ENCODE data around the gene BLID.

Gene BLID

DNA sequence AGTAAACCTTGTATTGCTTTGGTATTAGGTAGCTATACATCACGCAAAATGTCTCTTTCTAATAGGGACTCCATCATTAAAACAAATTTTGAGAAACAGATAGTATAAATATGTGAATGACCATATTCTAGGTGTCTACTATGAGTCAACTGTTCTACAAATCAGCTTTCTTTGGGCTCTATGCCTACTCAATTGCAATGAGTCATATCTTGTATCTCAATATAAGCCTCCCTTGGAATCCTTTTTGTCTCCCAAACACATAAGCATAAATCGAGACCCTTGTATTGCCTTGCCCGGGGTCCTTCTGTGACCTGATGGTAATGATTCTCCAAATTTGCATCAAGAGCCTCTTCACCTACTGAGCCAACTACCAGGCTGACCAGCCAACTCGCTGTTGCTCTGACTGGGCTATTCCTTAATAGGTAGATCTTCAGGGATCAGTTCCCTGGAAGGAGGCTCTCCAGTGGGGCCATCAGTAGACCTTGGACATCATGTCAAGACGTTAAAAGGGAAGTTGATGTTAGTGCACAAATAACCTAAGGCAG, 22.2 kb downstream of the BLID start:
- DNase-seq: no peak
- intact Hi-C loops (cut with DNase I): no loop called here

- DNase-seq: no peak
- intact Hi-C loops (cut with DNase I): no loop called here
Measured at GRCh38 chr11:122091835-122092234, 24.2 kb downstream of the BLID start.

DNA sequence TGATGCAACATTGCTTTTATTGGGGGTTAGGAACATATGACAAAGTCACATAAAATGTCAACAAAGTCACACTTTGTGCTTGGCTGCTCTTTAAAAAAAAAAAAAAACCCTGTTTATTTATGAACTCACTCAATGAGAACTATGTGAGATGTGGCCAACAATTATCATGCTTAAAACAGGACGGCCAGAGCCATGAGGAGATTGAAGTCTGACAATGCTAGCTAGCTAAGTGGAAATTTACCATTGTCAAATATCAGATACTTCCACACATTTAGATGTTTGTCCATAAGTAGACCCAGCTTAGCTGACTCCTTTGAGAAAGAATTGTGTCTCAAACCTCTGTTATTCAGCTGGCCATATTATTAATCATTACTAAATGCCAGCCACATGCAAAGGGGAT, 26.9 kb downstream of the BLID start:
- DNase-seq: no peak
- intact Hi-C loops (cut with DNase I): no loop called here

DNA sequence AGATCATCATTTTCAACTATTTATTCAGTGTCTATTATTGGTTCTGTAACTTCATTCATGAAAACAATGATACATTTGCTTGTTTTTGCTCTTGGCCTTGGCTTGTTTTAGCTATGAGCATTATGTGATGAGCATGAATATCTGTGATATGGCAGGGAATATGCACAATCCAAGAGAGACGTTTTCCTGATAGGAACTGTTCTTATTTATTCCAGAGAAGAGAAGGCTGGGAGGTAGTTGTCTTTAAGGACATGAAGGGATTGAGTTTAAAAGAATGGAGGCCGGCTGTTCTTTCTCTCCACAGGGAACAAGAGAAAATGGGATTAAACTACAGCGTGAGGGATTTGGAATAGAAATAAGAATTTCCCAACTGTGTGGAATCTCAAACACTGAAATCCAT, 30.3 kb downstream of the BLID start:
- intact Hi-C loops (cut with DNase I): no loop called here

DNA sequence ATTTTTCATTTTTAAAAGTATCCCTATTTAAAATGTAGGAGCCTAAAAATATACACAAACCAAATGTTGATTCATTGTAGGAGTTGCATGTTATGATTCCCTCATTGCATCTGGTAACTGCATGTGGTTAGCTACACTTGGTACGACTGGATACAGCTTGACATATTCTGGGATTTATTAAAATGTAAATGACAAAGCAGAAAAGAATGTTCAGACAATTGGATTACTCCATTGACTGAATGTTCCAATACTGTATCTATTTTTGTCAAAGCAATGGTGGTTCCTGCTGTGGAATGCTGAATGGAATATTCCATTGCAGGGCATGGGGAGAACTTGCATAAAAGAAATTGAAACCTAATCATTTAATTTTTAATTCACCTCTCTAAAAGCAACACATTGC, 30.8 kb downstream of the BLID start:
- no peak for DNase-seq
- intact Hi-C loops (cut with DNase I): no loop called here

More for the DNA sequence above, 30.3 kb downstream of the BLID start:
- no peak for DNase-seq

GRCh38 chr11:122082205-122082604, 33.8 kb downstream of the BLID start:
- DNase-seq: no peak
- intact Hi-C loops (cut with DNase I): no loop called here

- no peak for DNase-seq
- intact Hi-C loops (cut with DNase I): no loop called here
Measured at GRCh38 chr11:122081073-122081472, 34.9 kb downstream of the BLID start.

GRCh38 chr11:122077459-122077858, 38.6 kb downstream of the BLID start:
- intact Hi-C loops (cut with DNase I): no loop called here
- DNase-seq: peak in 4 of 10 donors; percentile 22 to 88 (median 43)

- intact Hi-C loops (cut with DNase I): no loop called here
- peak in 1 of 10 donors; percentile 13 for DNase-seq
Measured at GRCh38 chr11:122076512-122077120, 39.4 kb downstream of the BLID start.

DNA sequence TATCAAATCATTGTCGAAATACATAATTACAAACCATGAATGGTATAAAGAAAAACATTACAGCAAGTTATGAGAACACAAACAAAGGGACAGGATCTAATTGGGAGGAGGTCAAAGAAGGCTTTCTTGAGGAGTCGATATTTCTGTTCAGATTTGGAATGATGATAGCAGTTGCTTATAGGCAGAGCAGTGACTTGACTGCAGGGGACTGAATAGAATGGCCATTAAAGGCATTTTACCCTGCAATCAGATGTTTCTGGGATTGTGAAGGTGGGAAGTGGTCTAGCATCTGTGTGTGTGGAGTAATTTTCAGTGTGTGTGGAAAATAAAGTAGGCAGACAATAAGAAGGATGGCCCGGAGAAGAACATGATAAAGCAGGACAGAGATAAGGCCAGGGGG, 41.0 kb downstream of the BLID start:
- intact Hi-C loops (cut with DNase I): no loop called here
- no peak for DNase-seq

GRCh38 chr11:122074022-122074421, 42.0 kb downstream of the BLID start:
- intact Hi-C loops (cut with DNase I): no loop called here
- DNase-seq: no peak

GRCh38 chr11:122071709-122072202, 44.3 kb downstream of the BLID start:
- intact Hi-C loops (cut with DNase I): no loop called here
- peak; percentile 10 to 91 (median 42) for DNase-seq

GRCh38 chr11:122069707-122070360, 46.2 kb downstream of the BLID start:
- intact Hi-C loops (cut with DNase I): no loop called here
- peak; percentile 47 to 95 (median 76) for DNase-seq

DNA sequence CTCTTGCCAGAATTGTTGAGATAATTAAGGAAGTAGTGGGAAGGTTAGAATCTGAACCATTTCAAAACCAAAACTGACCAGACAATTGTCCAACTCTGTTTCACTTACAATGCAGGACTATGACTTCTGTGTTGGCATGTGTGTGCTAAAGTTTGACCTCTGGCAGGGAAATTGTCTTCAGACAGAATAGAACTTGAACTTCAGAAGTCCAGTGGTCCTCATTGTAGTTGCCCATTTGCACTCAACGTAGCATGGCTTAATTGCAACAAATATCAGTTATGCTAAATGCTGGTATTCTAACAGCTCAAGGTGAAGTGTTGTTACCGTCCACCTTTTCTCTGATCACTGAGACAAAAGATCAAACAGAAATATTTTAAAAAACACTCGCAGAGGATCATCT, 47.2 kb downstream of the BLID start:
- intact Hi-C loops (cut with DNase I): no loop called here
- no peak for DNase-seq

DNA sequence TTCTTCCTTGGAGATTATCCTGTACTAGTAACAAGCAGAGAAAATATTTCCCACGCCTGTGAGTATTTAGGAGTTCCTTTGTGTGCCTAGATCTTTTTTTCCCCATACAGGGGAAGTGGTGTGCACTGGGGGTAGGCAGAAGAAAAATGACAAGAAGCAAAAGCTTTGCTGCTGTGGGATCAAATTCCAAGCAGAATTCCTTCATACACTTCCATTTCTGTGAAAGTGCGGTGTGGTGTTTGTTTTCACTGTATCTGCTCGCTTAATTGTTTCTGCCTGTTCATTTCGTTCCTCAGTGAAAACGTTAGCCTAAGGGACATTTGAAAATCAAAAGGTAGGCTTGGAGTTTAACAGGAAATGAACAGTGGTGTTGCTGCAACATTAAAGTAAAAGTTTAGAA, 47.9 kb downstream of the BLID start:
- intact Hi-C loops (cut with DNase I): no loop called here
- no peak for DNase-seq

Measured in posterior cingulate gyrus (tissue), 11 donors.